HCT116 (cell line): ENCODE data around the gene DPH2. TPM values are rescaled to one million over a fixed set of nuclear protein-coding genes. Genes with fewer than 3 reads are reported as not detected.

Experiments
- ATAC-seq: fragments of 200-7000 bp; cut with Tn5 transposase; 2 replicates; pipeline ENCODE4 v1.9.1; 2020; ENCODE audit warnings: mild to moderate bottlenecking, moderate library complexity
- BruUV-seq: library from RNA; stranded (reverse); fragments of 400-500 nt; replicated peaks from 2 replicates; lab custom pipeline; 2021; lab: Mats Ljungman, UMichigan
- CTCF ChIA-PET: fragments of 300-600 bp; sonication (Branson Sonifier 250); formaldehyde crosslinking; loops from one replicate; lab custom pipeline; 2021; ENCODE audit warnings: antibody characterized with exemption; lab: Charles Lee
- POLR2A ChIA-PET: fragments of 300-600, 350-600 bp; sonication (Branson Sonifier 250); formaldehyde crosslinking; loops from one replicate; lab custom pipeline; 2021; ENCODE audit warnings: antibody characterized with exemption; lab: Charles Lee
- RAD21 ChIA-PET, 2 experiments: fragments of 300-600 bp; sonication (Branson Sonifier 250); formaldehyde crosslinking; loops; one replicate each; lab custom pipeline; 2023; ENCODE audit warnings: low total read pairs in 2 of 2; ENCODE audit not compliant: uncharacterized antibody in 2 of 2, unreplicated experiment in 2 of 2, low non-redundant PET in 1 of 2; lab: Charles Lee
- DNase-seq: peaks from one replicate; pipeline ENCODE4 v3.0.0-alpha.2; 2010; ENCODE audit warnings: low read depth, low spot score
- H2AFZ ChIP-seq: fragments of 200-600 bp; shearing (Covaris generic), sonication (generic); 2 replicates; pipeline ENCODE4 v1.6.1; 2017; ENCODE audit warnings: low read depth, mixed run types, mixed read lengths, antibody characterized with exemption, low read length; ENCODE audit not compliant: poor library complexity, severe bottlenecking
- H3K27ac ChIP-seq: 2 replicates; pipeline ENCODE4 v1.5.1; 2012; ENCODE audit warnings: low read depth, low read length
- H3K27me3 ChIP-seq: fragments of 200-600 bp; sonication (generic); 2 replicates; pipeline ENCODE4 v1.6.1; 2016; ENCODE audit warnings: mixed run types, low read length, mixed read lengths; ENCODE audit not compliant: insufficient read depth
- H3K36me3 ChIP-seq, 2 experiments: fragments of 200-500 bp in 1 of 2; fragments of 200-600 bp in 1 of 2; sonication (Bioruptor generic) in 1 of 2; sonication (generic) in 1 of 2; 2 replicates each; pipeline versions ENCODE4 v1.5.1 to v1.6.1; 2014 to 2016; ENCODE audit warnings: low read length in 2 of 2, inconsistent platforms in 1 of 2, mixed read lengths in 1 of 2, mixed run types in 1 of 2; ENCODE audit not compliant: insufficient read depth in 2 of 2, control insufficient read depth in 1 of 2
- H3K4me1 ChIP-seq, 2 experiments: fragments of 200-600 bp in 1 of 2; sonication (generic) in 1 of 2; 2 replicates each; pipeline versions ENCODE4 v1.5.1 to v1.6.1; 2012 to 2017; ENCODE audit warnings: low read length in 2 of 2, inconsistent platforms in 1 of 2, mild to moderate bottlenecking in 1 of 2, mixed read lengths in 1 of 2, mixed run types in 1 of 2, moderate library complexity in 1 of 2; ENCODE audit not compliant: insufficient read depth in 2 of 2, control insufficient read depth in 1 of 2
- H3K4me2 ChIP-seq: fragments of 200-600 bp; sonication (generic); 2 replicates; pipeline ENCODE4 v1.6.1; 2017; ENCODE audit warnings: mixed run types, low read length, mixed read lengths
- H3K4me3 ChIP-seq, 2 experiments: fragments of 200-600 bp in 1 of 2; sonication (generic) in 1 of 2; replicated peaks in 1 of 2; 2 replicates each; pipeline ENCODE4 v1.5.1; 2011 to 2016; ENCODE audit warnings: low read length in 2 of 2, control low read depth in 1 of 2, low read depth in 1 of 2, mild to moderate bottlenecking in 1 of 2, mixed read lengths in 1 of 2, mixed run types in 1 of 2
- H3K79me2 ChIP-seq: fragments of 200-600 bp; sonication (generic); 2 replicates; pipeline ENCODE4 v1.6.1; 2017; ENCODE audit warnings: mild to moderate bottlenecking, mixed run types, low read length, moderate library complexity, mixed read lengths; ENCODE audit not compliant: insufficient read depth
- H3K9ac ChIP-seq: fragments of 200-600 bp; sonication (generic); 2 replicates; pipeline ENCODE4 v1.6.1; 2016; ENCODE audit warnings: low read length, mixed read lengths
- H3K9me2 ChIP-seq: fragments of 200-600 bp; sonication (generic), shearing (Covaris generic); 2 replicates; pipeline ENCODE4 v1.6.1; 2017; ENCODE audit warnings: mixed run types, mild to moderate bottlenecking, moderate library complexity; ENCODE audit not compliant: insufficient read depth
- H3K9me3 ChIP-seq, 2 experiments: fragments of 200-500 bp in 1 of 2; fragments of 200-600 bp in 1 of 2; sonication (Bioruptor generic) in 1 of 2; sonication (generic) in 1 of 2; 2 replicates each; pipeline ENCODE4 v1.6.1; 2014 to 2017; ENCODE audit warnings: low read length in 2 of 2, mixed read lengths in 2 of 2, inconsistent platforms in 1 of 2, low read depth in 1 of 2, mild to moderate bottlenecking in 1 of 2, mixed run types in 1 of 2, moderate library complexity in 1 of 2; ENCODE audit not compliant: control insufficient read depth in 1 of 2, insufficient read depth in 1 of 2
- H4K20me1 ChIP-seq: fragments of 200-600 bp; sonication (generic), shearing (Covaris generic); 2 replicates; pipeline ENCODE4 v1.6.1; 2017; ENCODE audit warnings: mixed run types, mild to moderate bottlenecking, moderate library complexity; ENCODE audit not compliant: insufficient read depth
- CBX3 ChIP-seq: IDR thresholded peaks from 2 replicates; pipeline ENCODE4 v1.6.1; 2012; ENCODE audit warnings: low read depth
- CTCF ChIP-seq, 3 experiments: fragments of 200-600 bp in 1 of 3; sonication (generic) in 1 of 3; IDR thresholded peaks in 2 of 3; conservative IDR thresholded peaks in 1 of 3; 2 replicates each; pipeline ENCODE4 v1.5.1; 2012 to 2017; ENCODE audit warnings: low read depth in 2 of 3, low read length in 2 of 3, antibody characterized with exemption in 1 of 3, borderline replicate concordance in 1 of 3, control low read depth in 1 of 3, mild to moderate bottlenecking in 1 of 3, mixed read lengths in 1 of 3, mixed run types in 1 of 3, moderate library complexity in 1 of 3; ENCODE audit not compliant: insufficient read depth in 1 of 3
- EGR1 ChIP-seq: IDR thresholded peaks from 2 replicates; pipeline ENCODE4 v1.6.1; 2012; ENCODE audit warnings: low read depth
- ELF1 ChIP-seq: IDR thresholded peaks from 2 replicates; pipeline ENCODE4 v1.6.1; 2012; ENCODE audit warnings: low read depth, borderline replicate concordance
- EZH2phosphoT487 ChIP-seq: fragments of 200-600 bp; IDR thresholded peaks from 2 replicates; pipeline ENCODE4 v1.6.1; 2018; ENCODE audit warnings: antibody characterized with exemption, borderline replicate concordance
- MAX ChIP-seq: IDR thresholded peaks from 2 replicates; pipeline ENCODE4 v1.6.1; 2012
- POLR2A ChIP-seq: IDR thresholded peaks from 2 replicates; pipeline ENCODE4 v1.7.0; 2011; ENCODE audit warnings: borderline replicate concordance; ENCODE audit not compliant: insufficient read depth, insufficient read length; ENCODE audit errors: extremely low read depth
- POLR2AphosphoS5 ChIP-seq: IDR thresholded peaks from 2 replicates; pipeline ENCODE4 v1.6.1; 2011; ENCODE audit warnings: mild to moderate bottlenecking, low read depth, low read length, moderate library complexity
- RAD21 ChIP-seq: IDR thresholded peaks from 2 replicates; pipeline ENCODE4 v1.6.1; 2012; ENCODE audit warnings: low read depth, mild to moderate bottlenecking
- REST ChIP-seq: IDR thresholded peaks from 2 replicates; pipeline ENCODE4 v1.6.1; 2012; ENCODE audit warnings: low read depth
- SIN3A ChIP-seq: IDR thresholded peaks from 2 replicates; pipeline ENCODE4 v1.6.1; 2012; ENCODE audit warnings: low read depth
- SP1 ChIP-seq: IDR thresholded peaks from 2 replicates; pipeline ENCODE4 v1.6.1; 2012; ENCODE audit warnings: low read depth
- TCF7L2 ChIP-seq: IDR thresholded peaks from 2 replicates; pipeline ENCODE4 v1.7.0; 2011; ENCODE audit warnings: borderline replicate concordance, inconsistent platforms; ENCODE audit not compliant: insufficient read depth, insufficient read length; ENCODE audit errors: extremely low read depth
- ZBTB33 ChIP-seq: IDR thresholded peaks from 2 replicates; pipeline ENCODE4 v1.6.1; 2011; ENCODE audit warnings: mild to moderate bottlenecking, low read length, moderate library complexity; ENCODE audit not compliant: insufficient replicate concordance; ENCODE audit errors: extremely low read depth
- ZNF274 ChIP-seq: fragments of 200-500 bp; sonication (Bioruptor generic); IDR thresholded peaks from 2 replicates; pipeline ENCODE4 v1.6.1; 2014; ENCODE audit warnings: mild to moderate bottlenecking, low read depth, low read length, inconsistent platforms
- intact Hi-C: fragments of 100-400 bp; cut with micrococcal nuclease; formaldehyde crosslinking; loops from 2 replicates; pipeline ENCODE4 v1.10.0; 2022
- total RNA-seq: library from RNA; stranded (reverse); gene quantifications from one replicate; pipeline ENCODE4 v1.2.1, GENCODE V29; 2021; ENCODE audit not compliant: unreplicated experiment

DPH2 gene
- total RNA-seq, 1 experiment from 2014 or later, result 53.2 TPM

- Histone ChIP-seq H3K4me1 (peaks cover 7 to 12% of the 10 kb centered on the region in 2 experiments), H3K9me2 (no peaks in the 10 kb centered on the region), H3K36me3 (no peaks in the 10 kb centered on the region), H3K9ac (no peak overlapping the region), H3K9me3 (no peaks in the 10 kb centered on the region), H2AFZ (no peak overlapping the region), H3K4me3 (no peak overlapping the region), H3K4me2 (no peak overlapping the region), H3K79me2 (no peaks in the 10 kb centered on the region), H4K20me1 (no peaks in the 10 kb centered on the region), H3K27ac (no peak overlapping the region), H3K27me3 (no peaks in the 10 kb centered on the region)
- POLR2A ChIA-PET, result no interaction called here
- DNase-seq, result no peak
- no peak for ATAC-seq
- intact Hi-C loops, result no loop called here
- no TSS peak for BruUV-seq
- CTCF ChIA-PET, result no interaction called here
- TF ChIP-seq CBX3 (no peak), CTCF (IDR thresholded peaks at IDR 0.05 in 2 of 3, conservative IDR thresholded peaks at IDR 0.05 in 1 of 3; ENCODE audit: borderline replicate concordance in 1 of 3, insufficient read depth in 1 of 3, low read depth in 2 of 3, low read length in 2 of 3) (no peak), EGR1 (no peak), RAD21 (no peak), SP1 (no peak), POLR2A (no peak), ZNF274 (no peak), SIN3A (no peak), MAX (no peak), TCF7L2 (no peak), REST (no peak), ELF1 (no peak), POLR2AphosphoS5 (no peak), EZH2phosphoT487 (no peak), ZBTB33 (no peak)
- RAD21 ChIA-PET, result no interaction called here
Observed at GRCh38 chr1:44008259-44008658, 38.4 kb downstream of the DPH2 start.
